ENCODE measurements around the gene TLR6. TPM values are rescaled to one million over a fixed set of nuclear protein-coding genes. Genes with fewer than 3 reads are reported as not detected.

The TLR6 gene
- 7.3 TPM for total RNA-seq
- long read RNA-seq, partial matches to known transcripts = 0 of 2 reads
- long read RNA-seq, other reads (novel, unspliced or antisense) = 0 of 2 reads

GRCh38 chr4:38856524-38857337, at the start of gene TLR6:
TLR6 (minus strand) TSS chr4:38856817; CDS start chr4:38829473, 27,344 bp downstream.
- DNase-seq (ENCODE audit: low spot score) = no peak

- no peak for DNase-seq (ENCODE audit: low spot score)
Measured at GRCh38 chr4:38905652-38906385, 49.2 kb upstream of the TLR6 start.

- DNase-seq (ENCODE audit: low spot score) = no peak
Measured at GRCh38 chr4:38904682-38905081, 48.1 kb upstream of the TLR6 start.

GRCh38 chr4:38904090-38904666, 47.6 kb upstream of the TLR6 start:
- DNase-seq (ENCODE audit: low spot score) = no peak

GRCh38 chr4:38902695-38903094, 46.1 kb upstream of the TLR6 start:
- no peak for DNase-seq (ENCODE audit: low spot score)

- DNase-seq (ENCODE audit: low spot score) = no peak
Measured at GRCh38 chr4:38902221-38902620, 45.6 kb upstream of the TLR6 start.

GRCh38 chr4:38898245-38898644, 41.6 kb upstream of the TLR6 start:
- no peak for DNase-seq (ENCODE audit: low spot score)

GRCh38 chr4:38896940-38897339, 40.3 kb upstream of the TLR6 start:
- DNase-seq (ENCODE audit: low spot score) = no peak

- DNase-seq (ENCODE audit: low spot score) = no peak
Measured at GRCh38 chr4:38894322-38894982, 37.8 kb upstream of the TLR6 start.

- no peak for DNase-seq (ENCODE audit: low spot score)
Measured at GRCh38 chr4:38891051-38891983, 34.7 kb upstream of the TLR6 start.

GRCh38 chr4:38889143-38889542, 32.5 kb upstream of the TLR6 start:
- no peak for DNase-seq (ENCODE audit: low spot score)

GRCh38 chr4:38884254-38884653, 27.6 kb upstream of the TLR6 start:
- DNase-seq (ENCODE audit: low spot score) = no peak

GRCh38 chr4:38876636-38877035, 20.0 kb upstream of the TLR6 start:
- no peak for DNase-seq (ENCODE audit: low spot score)

- DNase-seq (ENCODE audit: low spot score) = no peak
Measured at GRCh38 chr4:38873290-38873944, 16.8 kb upstream of the TLR6 start.

GRCh38 chr4:38872620-38873019, 16.0 kb upstream of the TLR6 start:
- DNase-seq (ENCODE audit: low spot score) = no peak

GRCh38 chr4:38871593-38871992, 15.0 kb upstream of the TLR6 start:
- no peak for DNase-seq (ENCODE audit: low spot score)

- DNase-seq (ENCODE audit: low spot score) = no peak
Measured at GRCh38 chr4:38870098-38870808, 13.6 kb upstream of the TLR6 start.

GRCh38 chr4:38869511-38869910, 12.9 kb upstream of the TLR6 start:
- DNase-seq (ENCODE audit: low spot score) = no peak
